ENCODE measurements around the gene C1orf35.

Gene C1orf35

GRCh38 chr1:228095161-228095560, 8.0 kb downstream of the C1orf35 start:
- TF ChIP-seq CTCF (IDR thresholded peaks at IDR 0.05; ENCODE audit: low read depth, low read length, missing control alignments), result no peak
- no peak for DNase-seq (ENCODE audit: low read depth)
- no peak overlapping the region for H3K4me3 ChIP-seq (ENCODE audit: low read depth, low read length)
- in situ Hi-C loops (cut with HindIII; ENCODE audit: low sequenced_read_pairs), result no loop called here

- H3K4me3 ChIP-seq (ENCODE audit: low read depth, low read length), result no peak overlapping the region
- no peak for DNase-seq (ENCODE audit: low read depth)
- no peak for TF ChIP-seq CTCF (IDR thresholded peaks at IDR 0.05; ENCODE audit: low read depth, low read length, missing control alignments)
- in situ Hi-C loops (cut with HindIII; ENCODE audit: low sequenced_read_pairs), result no loop called here
Measured at GRCh38 chr1:228094432-228095016, 8.6 kb downstream of the C1orf35 start.

GRCh38 chr1:228093050-228093906, 9.8 kb downstream of the C1orf35 start:
- DNase-seq (ENCODE audit: low read depth), result no peak
- in situ Hi-C loops (cut with HindIII; ENCODE audit: low sequenced_read_pairs), result no loop called here
- no peak overlapping the region for H3K4me3 ChIP-seq (ENCODE audit: low read depth, low read length)
- TF ChIP-seq CTCF (IDR thresholded peaks at IDR 0.05; ENCODE audit: low read depth, low read length, missing control alignments), result no peak

- no peak for TF ChIP-seq CTCF (IDR thresholded peaks at IDR 0.05; ENCODE audit: low read depth, low read length, missing control alignments)
- H3K4me3 ChIP-seq (ENCODE audit: low read depth, low read length), result no peak overlapping the region
- no peak for DNase-seq (ENCODE audit: low read depth)
- in situ Hi-C loops (cut with HindIII; ENCODE audit: low sequenced_read_pairs), result no loop called here
Measured at GRCh38 chr1:228092342-228093049, 10.6 kb downstream of the C1orf35 start.

GRCh38 chr1:228091084-228091483, 12.0 kb downstream of the C1orf35 start:
- no peak for TF ChIP-seq CTCF (IDR thresholded peaks at IDR 0.05; ENCODE audit: low read depth, low read length, missing control alignments)
- in situ Hi-C loops (cut with HindIII; ENCODE audit: low sequenced_read_pairs), result no loop called here
- DNase-seq (ENCODE audit: low read depth), result no peak

GRCh38 chr1:228090613-228091081, 12.5 kb downstream of the C1orf35 start:
- no peak for TF ChIP-seq CTCF (IDR thresholded peaks at IDR 0.05; ENCODE audit: low read depth, low read length, missing control alignments)
- in situ Hi-C loops (cut with HindIII; ENCODE audit: low sequenced_read_pairs), result no loop called here
- H3K4me3 ChIP-seq (ENCODE audit: low read depth, low read length), result no peak overlapping the region
- no peak for DNase-seq (ENCODE audit: low read depth)

More at GRCh38 chr1:228091084-228091483, 12.0 kb downstream of the C1orf35 start:
- no peak overlapping the region for H3K4me3 ChIP-seq (ENCODE audit: low read depth, low read length)

Measured in astrocyte of the cerebellum (primary cell).